Heart left ventricle (tissue), 16 donors: ENCODE results near the gene DIAPH2. TPM values are rescaled to one million over a fixed set of nuclear protein-coding genes. Genes with fewer than 3 reads are reported as not detected.

ENCODE experiments used
- ATAC-seq, 4 donors: fragments of 200-7000 bp; cut with Tn5 transposase; one replicate each; pipeline ENCODE4 v1.9.1; 2020 to 2022; ENCODE audit warnings: moderate library complexity in 4 of 4, mild to moderate bottlenecking in 3 of 4, moderate number of reproducible peaks in 1 of 4
- DNase-seq, 5 donors: peaks; one replicate each; pipeline ENCODE4 v3.0.0-alpha.2; 2020
- H3K27ac ChIP-seq, 12 donors: fragments of 200-600 bp; sonication (generic) in 4 of 12; one replicate each; pipeline versions ENCODE4 v1.5.0 to v1.8.0; 2016 to 2022; ENCODE audit warnings: mild to moderate bottlenecking in 2 of 12
- H3K27me3 ChIP-seq, 9 donors: fragments of 200-600 bp; sonication (generic) in 2 of 9; one replicate each; pipeline versions ENCODE4 v1.5.1 to v1.8.0; 2016 to 2022; ENCODE audit warnings: mild to moderate bottlenecking in 3 of 9
- H3K36me3 ChIP-seq, 9 donors: fragments of 200-600 bp; sonication (generic) in 2 of 9; one replicate each; pipeline versions ENCODE4 v1.5.0 to v1.8.0; 2018 to 2022; ENCODE audit warnings: mild to moderate bottlenecking in 2 of 9
- H3K4me1 ChIP-seq, 12 donors: fragments of 200-600 bp; sonication (generic) in 4 of 12; one replicate each; pipeline versions ENCODE4 v1.5.0 to v1.8.0; 2016 to 2022; ENCODE audit warnings: mild to moderate bottlenecking in 3 of 12
- H3K4me3 ChIP-seq, 12 donors: fragments of 200-600 bp; sonication (generic) in 4 of 12; one replicate each; pipeline versions ENCODE4 v1.5.0 to v1.8.0; 2017 to 2022; ENCODE audit warnings: mild to moderate bottlenecking in 9 of 12, moderate library complexity in 4 of 12
- H3K9me3 ChIP-seq, 12 donors: fragments of 200-600 bp; sonication (generic) in 4 of 12; one replicate each; pipeline versions ENCODE4 v1.5.0 to v1.8.0; 2016 to 2022; ENCODE audit warnings: mild to moderate bottlenecking in 1 of 12
- POLR2A ChIP-seq, 2 donors: fragments of 450-650 bp; IDR thresholded peaks; one replicate each; pipeline ENCODE4 v1.6.1; 2017; ENCODE audit warnings: antibody characterized with exemption in 2 of 2, mild to moderate bottlenecking in 2 of 2, moderate library complexity in 2 of 2
- WGBS, 4 donors: extraction: QIAGEN DNeasy Blood & Tissue Kit in 2 of 4; methylation state at CpG; one replicate each; pipeline versions ENCODE4 v1.1.5 to v1.1.7; 2013 to 2018; 5-methylcytosine and 5-hydroxymethylcytosine counted together
- intact Hi-C, 10 donors: fragments of 100-400 bp; cut with DNase I; formaldehyde crosslinking; loops; one replicate each; pipeline versions ENCODE4 v1.11.1 to v1.14.2; 2022
- polyA plus RNA-seq, 2 donors: library from polyadenylated mRNA; stranded (reverse); fragments of 200-250 nt; gene quantifications; one replicate each; pipeline ENCODE4 v1.2.3, GENCODE V29; 2013
- total RNA-seq, 9 donors: library from RNA; depleted of rRNA in 2 of 9; stranded (reverse); fragments of >200 nt in 2 of 9; fragmentation: NEBNext Ultra II Directional in 3 of 9; extraction: Animal tissue kit (Norgen Biotek cat#: 25700) in 3 of 9; gene quantifications; one replicate each; pipeline versions ENCODE4 v1.1.0 to v1.2.4, GENCODE V29; 2016 to 2023
- TF ChIP-seq, protein P1 (sequence below), 12 donors: fragments of 200-600 bp; sonication (generic) in 4 of 12; IDR thresholded peaks; one replicate each; pipeline versions ENCODE4 v1.5.0 to v1.8.0; 2018 to 2022; ENCODE audit warnings: antibody characterized with exemption in 12 of 12, mild to moderate bottlenecking in 5 of 12
- donor health status: ischemic (EF 13 %, LVEDD 7.1; RV severe dilation, severe dysfunction).
- donor health status: healthy with polysubstance abuse.
- donor health status: DM: no; HTN: yes; CAD: no.
- donor health status: DM: no; HTN: no; CAD: no.
- donor health status: ischemic (EF 25% LVEDD 6.9; RV normal size, moderate dysfunction).
- donor health status: ischemic (EF 25% LVEDD 5.7; RV mildly dilated, moderate dysfunction).
- donor health status: healthy.
- donor health status: DM: yes; HTN: yes; CAD: no.
- donor health status: ischemic (EF 35%, LVEDD 5.7; RV mildly dilated, moderate dysfunction).
- donor health status: nonischemic (EF 11% LVEDD 7.7; RV severe dilation, severe dysfunction).
- donor health status: DM: yes; HTN: yes; CAD: no.
- donor health status: PGD.
- donor health status: ischemic (EF 29% LVEDD 5.4; RV normal size, mild dysfunction).
- donor health status: nonischemic (EF 23%, LVEDD 6.1; RV moderate dilation, normal function).

The DIAPH2 gene
- total and polyA plus RNA-seq, 11 donors, result 3.7 to 18.8 (median 12.3) TPM

- TF ChIP-seq, protein P1, sequence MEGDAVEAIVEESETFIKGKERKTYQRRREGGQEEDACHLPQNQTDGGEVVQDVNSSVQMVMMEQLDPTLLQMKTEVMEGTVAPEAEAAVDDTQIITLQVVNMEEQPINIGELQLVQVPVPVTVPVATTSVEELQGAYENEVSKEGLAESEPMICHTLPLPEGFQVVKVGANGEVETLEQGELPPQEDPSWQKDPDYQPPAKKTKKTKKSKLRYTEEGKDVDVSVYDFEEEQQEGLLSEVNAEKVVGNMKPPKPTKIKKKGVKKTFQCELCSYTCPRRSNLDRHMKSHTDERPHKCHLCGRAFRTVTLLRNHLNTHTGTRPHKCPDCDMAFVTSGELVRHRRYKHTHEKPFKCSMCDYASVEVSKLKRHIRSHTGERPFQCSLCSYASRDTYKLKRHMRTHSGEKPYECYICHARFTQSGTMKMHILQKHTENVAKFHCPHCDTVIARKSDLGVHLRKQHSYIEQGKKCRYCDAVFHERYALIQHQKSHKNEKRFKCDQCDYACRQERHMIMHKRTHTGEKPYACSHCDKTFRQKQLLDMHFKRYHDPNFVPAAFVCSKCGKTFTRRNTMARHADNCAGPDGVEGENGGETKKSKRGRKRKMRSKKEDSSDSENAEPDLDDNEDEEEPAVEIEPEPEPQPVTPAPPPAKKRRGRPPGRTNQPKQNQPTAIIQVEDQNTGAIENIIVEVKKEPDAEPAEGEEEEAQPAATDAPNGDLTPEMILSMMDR (IDR thresholded peaks at IDR 0.05), result no peak
- no peak for TF ChIP-seq POLR2A (IDR thresholded peaks at IDR 0.05)
- H3K9me3 ChIP-seq, result no peaks in the 10 kb centered on the region
- ATAC-seq (no peak), DNase-seq (no peak)
- H3K27me3 ChIP-seq, result peaks cover 0 to 3% (median 0%) of the 10 kb centered on the region in 9 donors
- 89 to 97% (median 95%) methylated on average over 1 of the region's 1 CpG for WGBS, 4 donors
- H3K36me3 ChIP-seq, result no peaks in the 10 kb centered on the region
- H3K27ac ChIP-seq, result no peak overlapping the region
- intact Hi-C loops, result no loop called here
- H3K4me3 ChIP-seq, result no peak overlapping the region
- H3K4me1 ChIP-seq, result no peaks in the 10 kb centered on the region
Measured at GRCh38 chrX:97145934-97146333, 461.3 kb downstream of the DIAPH2 start.

DNA sequence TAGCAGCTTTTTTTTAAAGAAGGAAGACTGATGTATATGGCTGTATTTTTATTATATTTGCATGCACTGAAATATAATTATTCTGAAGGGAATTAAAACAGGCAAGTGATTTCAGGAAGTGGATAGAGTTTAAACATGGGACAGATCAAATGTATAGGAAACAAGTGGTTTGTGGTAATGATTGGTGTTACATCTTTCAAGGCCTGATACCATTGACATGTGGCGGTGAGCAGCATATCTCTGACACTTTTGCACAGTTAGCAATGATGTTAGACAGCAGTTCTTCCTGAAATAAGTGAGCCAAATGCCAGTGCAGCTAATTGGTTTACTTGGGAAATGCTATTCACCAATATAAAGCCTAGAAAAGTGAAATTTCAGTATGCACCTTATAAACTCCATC is 471.2 kb downstream of the DIAPH2 start:
- DNase-seq (no peak), ATAC-seq (no peak)
- Histone ChIP-seq H3K27me3 (no peaks in the 10 kb centered on the region), H3K9me3 (no peaks in the 10 kb centered on the region), H3K4me1 (peaks cover 0 to 5% (median 0%) of the 10 kb centered on the region in 12 donors), H3K36me3 (no peaks in the 10 kb centered on the region), H3K27ac (no peak overlapping the region), H3K4me3 (no peak overlapping the region)
- intact Hi-C loops, result no loop called here
- WGBS, 4 donors, result 53 to 79% (median 76%) methylated on average over 1 of the region's 1 CpG
- TF ChIP-seq, protein P1 (IDR thresholded peaks at IDR 0.05), result no peak
- TF ChIP-seq POLR2A (IDR thresholded peaks at IDR 0.05), result no peak

DNA sequence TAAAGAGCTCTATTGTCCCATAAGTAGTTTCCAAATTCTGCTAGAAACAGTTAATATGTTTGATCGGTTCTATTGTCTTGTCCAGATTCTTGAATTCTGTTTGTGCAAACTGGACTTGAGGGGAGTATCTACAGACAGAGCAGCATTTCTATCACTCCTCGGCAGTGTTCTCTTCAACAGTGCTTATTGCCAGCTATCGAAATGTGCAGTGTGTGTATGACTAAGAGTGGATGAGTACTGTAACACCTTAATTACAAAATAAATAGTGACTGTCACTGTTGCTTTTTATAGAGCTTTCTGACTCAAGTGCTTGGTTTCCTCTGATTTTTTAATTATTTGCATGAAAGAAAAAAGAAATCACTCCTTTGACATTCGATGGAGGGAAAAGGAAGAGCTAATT is 473.6 kb downstream of the DIAPH2 start:
- WGBS, 4 donors, result 61 to 83% (median 72%) methylated on average over 4 of the region's 4 CpGs
- DNase-seq (no peak), ATAC-seq (no peak)
- Histone ChIP-seq H3K4me1 (peaks cover 0 to 5% (median 0%) of the 10 kb centered on the region in 12 donors), H3K27ac (no peak overlapping the region), H3K27me3 (peaks cover 0 to 4% (median 0%) of the 10 kb centered on the region in 9 donors), H3K36me3 (no peaks in the 10 kb centered on the region), H3K9me3 (no peaks in the 10 kb centered on the region), H3K4me3 (no peak overlapping the region)
- intact Hi-C loops, result no loop called here
- TF ChIP-seq, protein P1 (IDR thresholded peaks at IDR 0.05), result no peak
- no peak for TF ChIP-seq POLR2A (IDR thresholded peaks at IDR 0.05)

DNA sequence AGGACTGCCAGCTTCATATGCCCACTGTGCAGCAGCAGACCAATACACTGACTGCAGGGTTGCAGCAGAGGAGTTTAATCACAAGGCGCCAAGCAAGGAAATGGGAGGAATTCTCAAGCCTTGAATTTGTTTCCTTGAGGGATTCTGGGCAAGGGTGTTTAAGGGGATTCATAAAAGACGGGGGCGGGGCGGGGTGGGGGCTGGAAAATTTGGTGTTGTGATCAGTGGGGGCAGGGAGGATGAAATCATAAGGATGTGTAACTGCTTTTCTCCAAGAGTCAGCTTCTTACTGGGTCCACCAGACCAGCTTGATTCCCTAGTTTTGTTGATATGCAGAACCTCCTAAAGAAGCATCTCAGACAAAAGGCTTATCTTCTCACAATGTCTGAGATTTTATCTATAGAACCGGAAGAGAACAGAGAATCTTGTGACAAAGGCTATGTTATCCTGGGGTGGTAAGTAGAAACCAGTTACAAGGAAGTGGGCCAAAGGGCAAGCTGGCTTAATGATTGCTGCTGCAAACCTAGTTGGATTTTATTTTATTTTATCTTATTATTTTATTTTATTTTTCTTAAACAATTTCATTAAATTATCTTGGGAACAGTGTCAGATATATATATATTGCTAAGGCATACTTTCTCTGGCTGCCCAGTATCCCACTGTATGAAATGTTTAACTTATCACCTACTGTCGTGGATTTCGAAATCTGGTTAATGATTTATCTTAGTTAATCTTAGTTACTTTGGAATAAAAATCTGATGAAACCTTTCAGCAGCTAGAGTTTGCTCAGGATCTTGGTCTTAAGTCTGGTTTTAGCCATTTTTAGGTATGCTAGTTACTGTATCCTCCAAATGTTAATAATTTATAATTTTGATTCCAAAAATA is 475.5 kb downstream of the DIAPH2 start:
- no peak for TF ChIP-seq POLR2A (IDR thresholded peaks at IDR 0.05)
- TF ChIP-seq, protein P1 (IDR thresholded peaks at IDR 0.05), result no peak
- WGBS, 4 donors, result 38 to 47% (median 42%) methylated on average over 7 of the region's 7 CpGs
- Histone ChIP-seq H3K9me3 (no peaks in the 10 kb centered on the region), H3K27ac (no peak overlapping the region), H3K4me3 (no peak overlapping the region), H3K27me3 (peaks cover 0 to 4% (median 0%) of the 10 kb centered on the region in 9 donors), H3K36me3 (no peaks in the 10 kb centered on the region), H3K4me1 (peaks cover 0 to 5% (median 0%) of the 10 kb centered on the region in 12 donors)
- DNase-seq (no peak), ATAC-seq (no peak)
- intact Hi-C loops, result no loop called here
